Hypothalamus (tissue), 51 donors: ENCODE results near the gene GPR132.

ENCODE experiments used
- DNase-seq, 51 donors: peaks; one replicate each; lab custom pipeline; 2025; lab: John Stamatoyannopoulos, UW

GPR132 gene

DNA sequence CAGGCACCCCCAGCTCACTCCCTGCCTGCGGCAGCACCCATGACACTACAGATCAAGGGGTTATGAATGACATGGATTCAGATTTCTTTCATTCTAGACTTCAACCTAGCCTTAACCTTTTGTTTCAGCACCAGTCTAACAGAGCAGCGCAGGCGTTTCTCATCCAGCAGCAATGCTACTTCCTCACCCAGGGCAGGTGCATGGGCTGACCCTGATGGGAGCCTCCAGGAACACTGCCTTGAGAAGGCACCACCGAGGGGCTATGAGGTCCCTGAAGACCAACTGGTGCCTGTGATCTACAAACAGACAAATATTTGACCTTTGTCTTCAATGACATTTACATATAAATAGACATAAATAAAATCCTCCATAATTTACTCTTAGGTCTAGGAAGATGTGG lies 55.1 kb downstream of the GPR132 start:
- DNase-seq = no peak

DNA sequence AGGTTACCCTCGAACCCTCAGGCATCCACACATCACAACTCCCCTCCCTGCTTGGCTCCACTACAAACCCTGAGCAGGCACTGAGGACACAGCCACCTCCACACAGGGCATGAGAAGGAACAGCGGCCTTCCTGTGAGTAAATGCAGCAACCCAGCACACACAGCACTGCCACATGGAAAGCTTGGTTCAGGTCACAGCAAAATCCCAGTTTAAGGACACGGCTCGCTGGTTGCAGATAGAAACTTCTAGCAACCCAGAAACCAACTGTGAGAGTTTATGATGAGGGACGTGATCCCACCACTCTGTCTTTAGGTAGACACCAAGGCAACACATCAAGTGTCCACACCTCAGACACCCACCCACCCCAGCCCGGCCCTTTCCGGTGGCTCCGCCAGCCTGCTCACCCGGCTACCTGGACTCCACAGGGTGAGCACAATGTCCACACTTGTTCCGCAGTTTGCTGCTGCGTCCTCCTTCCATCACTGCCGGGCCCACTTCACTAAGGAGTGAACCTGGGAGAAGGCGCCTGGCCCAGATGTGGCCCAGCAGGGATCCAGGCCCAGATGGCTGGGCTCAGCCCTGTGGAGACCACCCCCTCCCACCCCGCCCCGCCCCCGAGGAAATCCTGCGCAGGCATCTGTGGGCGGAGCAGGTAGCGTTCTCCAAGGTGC lies 57.5 kb downstream of the GPR132 start:
- DNase-seq = no peak

DNA sequence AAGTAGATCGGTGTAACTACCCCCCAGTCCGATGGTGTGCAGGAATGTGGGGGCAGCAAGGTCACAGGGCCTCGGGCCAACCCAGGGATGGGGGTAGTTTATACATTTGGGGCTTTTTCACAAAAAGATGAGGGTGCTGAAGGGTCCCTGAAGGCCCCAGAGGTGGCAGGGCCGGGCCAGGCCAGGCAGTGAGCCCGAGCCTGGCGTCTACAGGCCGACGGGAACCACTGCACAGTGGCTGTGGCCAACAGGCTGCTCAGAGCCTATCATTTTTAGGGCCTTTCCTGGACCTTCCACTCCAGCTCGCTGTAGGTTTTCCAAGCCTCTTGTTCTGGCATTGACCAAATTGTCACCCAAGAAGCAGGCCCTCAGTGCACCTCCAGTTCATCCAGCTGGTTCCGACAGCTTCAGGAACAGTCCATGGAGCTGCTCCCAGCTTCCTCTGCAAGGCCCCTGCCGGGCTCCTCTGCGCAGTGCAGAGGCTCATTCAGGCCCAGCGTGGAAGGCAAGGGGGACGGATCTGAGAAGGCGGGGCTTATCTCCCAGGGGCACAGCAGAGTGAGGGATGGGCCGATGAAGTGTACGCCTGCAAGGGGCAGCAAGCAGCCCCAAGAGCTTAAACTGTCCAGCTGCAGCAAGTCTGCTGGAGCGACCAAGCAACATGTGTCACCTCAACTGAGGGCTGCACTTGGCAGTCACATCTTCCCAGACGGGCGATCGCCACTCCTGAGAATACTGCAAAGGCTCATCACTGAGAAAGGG lies 58.2 kb downstream of the GPR132 start:
- no peak for DNase-seq

- no peak for DNase-seq
These were observed 59.0 kb downstream of the GPR132 start for GRCh38 chr14:105005929-105006830.

GRCh38 chr14:105005329-105005928 lies 59.8 kb downstream of the GPR132 start:
- no peak for DNase-seq
